Measurements from ENCODE around the gene ZNF687. TPM values are rescaled to one million over a fixed set of nuclear protein-coding genes. Genes with fewer than 3 reads are reported as not detected.

The ZNF687 gene
- total RNA-seq, 1 donor from 2014 or later: 23.7 TPM

DNA sequence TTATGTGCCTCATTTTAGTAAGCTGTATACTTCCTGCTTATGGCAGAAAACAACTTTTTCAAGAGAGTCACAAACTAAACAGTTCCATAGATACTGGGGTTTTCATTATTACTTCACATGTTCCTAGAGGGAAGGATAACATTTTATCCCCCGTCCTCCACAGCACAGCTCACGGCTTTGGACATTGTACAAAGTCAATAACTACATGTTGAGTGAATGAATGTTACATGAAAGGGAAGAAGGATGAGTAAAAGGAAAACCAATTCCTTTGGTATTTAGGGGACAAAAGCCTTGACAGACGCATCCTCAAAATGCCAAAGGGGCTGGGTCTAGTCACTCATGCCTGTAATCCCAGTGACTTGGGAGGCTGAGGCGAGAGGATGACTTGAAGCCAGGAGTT lies 30.3 kb downstream of the ZNF687 start:
- intact Hi-C loops (cut with DNase I): no loop called here
- Histone ChIP-seq H3K27me3 (ENCODE audit: low read depth) (no peaks in the 10 kb centered on the region), H3K36me3 (peaks cover 99% of the 10 kb centered on the region), H3K9me3 (no peaks in the 10 kb centered on the region), H3K4me3 (no peak overlapping the region), H3K27ac (peak overlapping the region; percentile 61), H3K4me1 (peaks cover 60% of the 10 kb centered on the region)
- DNase-seq (no peak), ATAC-seq (no peak)
- TF ChIP-seq, protein P1, sequence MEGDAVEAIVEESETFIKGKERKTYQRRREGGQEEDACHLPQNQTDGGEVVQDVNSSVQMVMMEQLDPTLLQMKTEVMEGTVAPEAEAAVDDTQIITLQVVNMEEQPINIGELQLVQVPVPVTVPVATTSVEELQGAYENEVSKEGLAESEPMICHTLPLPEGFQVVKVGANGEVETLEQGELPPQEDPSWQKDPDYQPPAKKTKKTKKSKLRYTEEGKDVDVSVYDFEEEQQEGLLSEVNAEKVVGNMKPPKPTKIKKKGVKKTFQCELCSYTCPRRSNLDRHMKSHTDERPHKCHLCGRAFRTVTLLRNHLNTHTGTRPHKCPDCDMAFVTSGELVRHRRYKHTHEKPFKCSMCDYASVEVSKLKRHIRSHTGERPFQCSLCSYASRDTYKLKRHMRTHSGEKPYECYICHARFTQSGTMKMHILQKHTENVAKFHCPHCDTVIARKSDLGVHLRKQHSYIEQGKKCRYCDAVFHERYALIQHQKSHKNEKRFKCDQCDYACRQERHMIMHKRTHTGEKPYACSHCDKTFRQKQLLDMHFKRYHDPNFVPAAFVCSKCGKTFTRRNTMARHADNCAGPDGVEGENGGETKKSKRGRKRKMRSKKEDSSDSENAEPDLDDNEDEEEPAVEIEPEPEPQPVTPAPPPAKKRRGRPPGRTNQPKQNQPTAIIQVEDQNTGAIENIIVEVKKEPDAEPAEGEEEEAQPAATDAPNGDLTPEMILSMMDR (IDR thresholded peaks at IDR 0.05): no peak

DNA sequence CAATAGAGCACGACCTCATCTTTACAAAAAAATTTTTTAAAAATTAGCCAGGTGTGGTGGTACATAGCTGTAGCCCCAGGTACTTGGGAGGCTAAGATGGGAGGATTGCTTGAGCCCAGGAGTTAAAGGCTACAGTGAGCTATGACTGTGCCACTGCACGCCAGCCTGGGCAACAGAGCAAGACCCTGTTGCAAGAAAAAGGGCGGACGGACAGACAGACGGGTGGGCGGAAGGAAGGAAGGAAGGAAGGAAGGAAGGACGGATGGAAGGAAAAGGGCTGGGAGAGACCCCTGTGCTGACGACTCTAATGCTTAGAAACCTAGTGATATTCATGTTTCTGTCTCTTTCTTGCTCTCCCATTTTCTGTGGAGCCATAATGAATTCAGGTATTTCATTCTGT lies 30.7 kb downstream of the ZNF687 start:
- no peak overlapping the region for H3K4me3 ChIP-seq
- H3K4me1 ChIP-seq: peaks cover 60% of the 10 kb centered on the region
- ATAC-seq (no peak), DNase-seq (no peak)
- intact Hi-C loops (cut with DNase I): no loop called here
- no peaks in the 10 kb centered on the region for H3K27me3 ChIP-seq (ENCODE audit: low read depth)
- H3K36me3 ChIP-seq: peaks cover 99% of the 10 kb centered on the region
- no peak overlapping the region for H3K27ac ChIP-seq
- TF ChIP-seq, protein P1 (IDR thresholded peaks at IDR 0.05): no peak
- H3K9me3 ChIP-seq: no peaks in the 10 kb centered on the region

GRCh38 chr1:151313501-151313900 lies 31.4 kb downstream of the ZNF687 start:
- Histone ChIP-seq H3K4me1 (peaks cover 60% of the 10 kb centered on the region), H3K27me3 (ENCODE audit: low read depth) (no peaks in the 10 kb centered on the region), H3K27ac (peak overlapping the region; percentile 13), H3K36me3 (peaks cover 96% of the 10 kb centered on the region), H3K4me3 (no peak overlapping the region), H3K9me3 (no peaks in the 10 kb centered on the region)
- TF ChIP-seq, protein P1 (IDR thresholded peaks at IDR 0.05): no peak
- intact Hi-C loops (cut with DNase I): no loop called here
- DNase-seq (no peak), ATAC-seq (no peak)

GRCh38 chr1:151314137-151314875 lies 32.2 kb downstream of the ZNF687 start:
- Histone ChIP-seq H3K27ac (peak overlapping the region; percentile 13), H3K27me3 (ENCODE audit: low read depth) (no peaks in the 10 kb centered on the region), H3K36me3 (peaks cover 96% of the 10 kb centered on the region), H3K4me1 (peaks cover 55% of the 10 kb centered on the region), H3K9me3 (no peaks in the 10 kb centered on the region), H3K4me3 (no peak overlapping the region)
- intact Hi-C loops (cut with DNase I): no loop called here
- TF ChIP-seq, protein P1 (IDR thresholded peaks at IDR 0.05): no peak
- DNase-seq (peak; percentile 51), ATAC-seq (peak; percentile 62)

DNA sequence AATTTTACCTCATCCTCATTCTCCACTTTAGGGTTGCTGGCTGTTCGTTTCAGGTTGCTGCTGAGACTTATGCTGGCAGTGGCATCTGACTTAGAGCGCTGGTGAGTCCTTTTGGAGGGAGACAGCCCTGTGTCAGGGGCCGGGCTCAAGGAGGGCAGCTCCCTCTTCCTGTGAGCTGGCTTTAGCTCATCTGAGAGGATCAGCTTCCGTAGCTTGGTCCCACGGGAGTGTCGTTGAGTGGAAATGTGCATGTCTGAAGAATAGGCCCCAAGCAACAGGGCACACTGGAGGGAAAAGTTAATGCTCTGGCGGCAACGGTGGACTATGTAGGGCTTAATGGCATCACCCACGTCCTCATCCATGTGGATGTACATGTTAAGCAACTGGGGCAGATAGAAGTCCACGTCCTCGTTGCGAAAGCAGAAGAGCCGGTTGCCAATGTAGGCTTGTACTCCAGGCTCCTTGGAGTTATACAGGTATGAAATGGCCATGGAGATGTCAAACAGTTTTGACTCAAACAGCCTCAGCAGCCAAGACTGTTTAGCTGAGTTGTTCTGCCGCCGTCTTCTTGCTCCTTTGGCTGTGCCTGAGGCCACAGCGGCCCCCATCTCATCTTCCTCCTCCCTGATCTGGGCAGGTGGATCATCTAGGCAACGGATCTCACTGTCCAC lies 33.6 kb downstream of the ZNF687 start:
- H3K4me3 ChIP-seq: no peak overlapping the region
- no peak for ATAC-seq
- no peak for DNase-seq
- no peaks in the 10 kb centered on the region for H3K27me3 ChIP-seq (ENCODE audit: low read depth)
- intact Hi-C loops (cut with DNase I): no loop called here
- H3K36me3 ChIP-seq: peaks cover 96% of the 10 kb centered on the region
- TF ChIP-seq, protein P1 (IDR thresholded peaks at IDR 0.05): no peak
- no peak overlapping the region for H3K27ac ChIP-seq
- H3K4me1 ChIP-seq: peaks cover 42% of the 10 kb centered on the region
- no peaks in the 10 kb centered on the region for H3K9me3 ChIP-seq
